Progenitor cell of endocrine pancreas (in vitro differentiated cells): Measurements from ENCODE around the gene TBPL2. TPM values are rescaled to one million over a fixed set of nuclear protein-coding genes. Genes with fewer than 3 reads are reported as not detected.
"Not testable (repeated sequence)": the region's sequence is repeated elsewhere in the genome, so short reads cannot be mapped to it uniquely, and the experiment has no call there.

Source experiments
- DNase-seq: peaks from one replicate; pipeline ENCODE4 v3.0.0; 2021; ENCODE audit warnings: low spot score; ENCODE audit not compliant: unreplicated experiment
- H3K27ac Mint-ChIP-seq: 2 replicates; pipeline ENCODE4 v1.8.0; 2021; ENCODE audit warnings: mild to moderate bottlenecking, moderate library complexity, mixed read lengths
- H3K27me3 Mint-ChIP-seq: 2 replicates; pipeline ENCODE4 v1.8.0; 2021; ENCODE audit warnings: mixed read lengths
- H3K36me3 Mint-ChIP-seq: 2 replicates; pipeline ENCODE4 v1.8.0; 2022; ENCODE audit warnings: mixed read lengths; ENCODE audit not compliant: insufficient read depth
- H3K4me1 Mint-ChIP-seq: 2 replicates; pipeline ENCODE4 v1.8.0; 2021; ENCODE audit warnings: low read depth, mixed read lengths
- H3K4me3 Mint-ChIP-seq: 2 replicates; pipeline ENCODE4 v1.8.0; 2021; ENCODE audit warnings: low read depth, mild to moderate bottlenecking, moderate library complexity, mixed read lengths
- H3K9me3 Mint-ChIP-seq: 2 replicates; pipeline ENCODE4 v1.8.0; 2021; ENCODE audit warnings: low read depth, mixed read lengths
- CTCF ChIP-seq: fragments of 200-600 bp; sonication (generic); IDR thresholded peaks from one replicate; pipeline ENCODE4 v1.5.0; 2021; ENCODE audit warnings: antibody characterized with exemption, mild to moderate bottlenecking; ENCODE audit not compliant: unreplicated experiment
- total RNA-seq: library from RNA; stranded (reverse); gene quantifications from 2 replicates; pipeline ENCODE4 v1.2.1, GENCODE V29; 2021

Gene TBPL2
- total RNA-seq, 1 donor from 2014 or later, result not detected

- Mint-ChIP-seq H3K4me1 (no peaks in the 10 kb centered on the region), H3K9me3 (no peaks in the 10 kb centered on the region), H3K27ac (no peak overlapping the region), H3K27me3 (no peaks in the 10 kb centered on the region), H3K4me3 (no peak overlapping the region), H3K36me3 (no peaks in the 10 kb centered on the region)
- no peak for TF ChIP-seq CTCF
- no peak for DNase-seq
These were observed 33.4 kb upstream of the TBPL2 start for GRCh38 chr14:55473786-55474185.

GRCh38 chr14:55470025-55470424 lies 29.6 kb upstream of the TBPL2 start:
- no peak for TF ChIP-seq CTCF
- H3K9me3 Mint-ChIP-seq, result no peaks in the 10 kb centered on the region

GRCh38 chr14:55467307-55467706 lies 26.9 kb upstream of the TBPL2 start:
- no peak for TF ChIP-seq CTCF
- DNase-seq, result no peak
- H3K36me3 Mint-ChIP-seq, result no peaks in the 10 kb centered on the region
- no peak overlapping the region for H3K4me3 Mint-ChIP-seq
- H3K4me1 Mint-ChIP-seq, result no peaks in the 10 kb centered on the region
- no peaks in the 10 kb centered on the region for H3K9me3 Mint-ChIP-seq
- H3K27me3 Mint-ChIP-seq, result no peaks in the 10 kb centered on the region
- H3K27ac Mint-ChIP-seq, result no peak overlapping the region

More at GRCh38 chr14:55470025-55470424, 29.6 kb upstream of the TBPL2 start:
- Mint-ChIP-seq H3K4me1 (no peaks in the 10 kb centered on the region), H3K36me3 (no peaks in the 10 kb centered on the region), H3K27me3 (no peaks in the 10 kb centered on the region), H3K4me3 (no peak overlapping the region), H3K27ac (no peak overlapping the region)
- DNase-seq, result no peak

GRCh38 chr14:55458800-55459515 lies 18.5 kb upstream of the TBPL2 start:
- Mint-ChIP-seq H3K27ac (no peak overlapping the region), H3K9me3 (no peaks in the 10 kb centered on the region), H3K4me3 (no peak overlapping the region), H3K27me3 (peaks cover 7% of the 10 kb centered on the region), H3K36me3 (no peaks in the 10 kb centered on the region), H3K4me1 (peaks cover 13% of the 10 kb centered on the region)
- DNase-seq, result no peak
- TF ChIP-seq CTCF, result no peak

GRCh38 chr14:55457496-55457895 lies 17.1 kb upstream of the TBPL2 start:
- no peak overlapping the region for H3K27ac Mint-ChIP-seq
- peaks cover 10% of the 10 kb centered on the region for H3K27me3 Mint-ChIP-seq
- peaks cover 14% of the 10 kb centered on the region for H3K4me1 Mint-ChIP-seq
- DNase-seq, result no peak
- no peak overlapping the region for H3K4me3 Mint-ChIP-seq
- no peaks in the 10 kb centered on the region for H3K9me3 Mint-ChIP-seq
- TF ChIP-seq CTCF, result no peak
- H3K36me3 Mint-ChIP-seq, result no peaks in the 10 kb centered on the region

- H3K4me3 Mint-ChIP-seq, H3K36me3 Mint-ChIP-seq, H3K27ac Mint-ChIP-seq, H3K9me3 Mint-ChIP-seq, DNase-seq: not testable (repeated sequence)
- Mint-ChIP-seq H3K4me1 (peaks cover 14% of the 10 kb centered on the region), H3K27me3 (peaks cover 10% of the 10 kb centered on the region)
These were observed 16.0 kb upstream of the TBPL2 start for GRCh38 chr14:55456411-55456810.
